ENCODE data around the gene NUAK1.

NUAK1 gene

GRCh38 chr12:106051853-106052531, 86.8 kb downstream of the NUAK1 start:
- no peak for DNase-seq

- no peak for DNase-seq
Measured at GRCh38 chr12:106049546-106049945, 89.2 kb downstream of the NUAK1 start.

- DNase-seq: peak; percentile 82
Measured at GRCh38 chr12:106049105-106049504, 89.6 kb downstream of the NUAK1 start.

GRCh38 chr12:106048676-106049075, 90.1 kb downstream of the NUAK1 start:
- no peak for DNase-seq

GRCh38 chr12:106048016-106048415, 90.7 kb downstream of the NUAK1 start:
- DNase-seq: no peak

GRCh38 chr12:106046947-106047346, 91.8 kb downstream of the NUAK1 start:
- no peak for DNase-seq

- no peak for DNase-seq
Measured at GRCh38 chr12:106046301-106046846, 92.4 kb downstream of the NUAK1 start.

- no peak for DNase-seq
Measured at GRCh38 chr12:106045251-106045674, 93.5 kb downstream of the NUAK1 start.

- no peak for DNase-seq
Measured at GRCh38 chr12:106044773-106045172, 94.0 kb downstream of the NUAK1 start.

- DNase-seq: no peak
Measured at GRCh38 chr12:106042037-106042436, 96.7 kb downstream of the NUAK1 start.

- DNase-seq: no peak
Measured at GRCh38 chr12:106040521-106040920, 98.2 kb downstream of the NUAK1 start.

GRCh38 chr12:106039646-106040404, 98.9 kb downstream of the NUAK1 start:
- DNase-seq: no peak

GRCh38 chr12:106039242-106039641, 99.5 kb downstream of the NUAK1 start:
- DNase-seq: no peak

GRCh38 chr12:106037524-106038298, 101.0 kb downstream of the NUAK1 start:
- no peak for DNase-seq

GRCh38 chr12:106035421-106035820, 103.3 kb downstream of the NUAK1 start:
- no peak for DNase-seq

- DNase-seq: no peak
Measured at GRCh38 chr12:106034316-106034715, 104.4 kb downstream of the NUAK1 start.

GRCh38 chr12:106033161-106033675, 105.5 kb downstream of the NUAK1 start:
- no peak for DNase-seq

GRCh38 chr12:106032623-106032925, 106.2 kb downstream of the NUAK1 start:
- no peak for DNase-seq

- no peak for DNase-seq
Measured at GRCh38 chr12:106031761-106032622, 106.8 kb downstream of the NUAK1 start.

GRCh38 chr12:106030210-106031071, 108.3 kb downstream of the NUAK1 start:
- DNase-seq: no peak

GRCh38 chr12:106029532-106029931, 109.2 kb downstream of the NUAK1 start:
- DNase-seq: no peak

Measured in NCI-H1694 (cell line).